CD4-positive, alpha-beta T cell treated with Interferon gamma for 1 hour (primary cell): ENCODE results near the gene FOXN3.
"Not testable (repeated sequence)": the region's sequence is repeated elsewhere in the genome, so short reads cannot be mapped to it uniquely, and the experiment has no call there.

Source experiments
- DNase-seq: peaks from one replicate; pipeline ENCODE4 v3.0.0-alpha.2; 2020

The FOXN3 gene

DNA sequence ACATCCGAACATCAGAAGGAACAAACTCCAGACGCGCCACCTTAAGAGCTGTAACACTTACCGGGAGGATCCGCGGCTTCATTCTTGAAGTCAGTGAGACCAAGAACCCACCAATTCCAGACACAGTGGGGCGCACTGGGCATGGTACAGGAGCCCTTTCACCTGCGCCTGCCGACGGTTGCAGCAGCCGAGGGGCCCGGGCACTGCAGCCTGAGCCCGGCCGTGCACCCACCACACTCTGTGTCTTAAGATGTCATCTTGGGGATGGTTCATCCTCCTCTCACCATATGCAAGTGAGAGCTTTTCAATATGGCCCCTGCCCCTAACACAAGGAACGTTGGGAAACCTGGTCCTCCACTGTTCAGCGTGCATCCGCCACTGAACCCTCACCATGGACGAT is 304.3 kb downstream of the FOXN3 start:
- no peak for DNase-seq

DNA sequence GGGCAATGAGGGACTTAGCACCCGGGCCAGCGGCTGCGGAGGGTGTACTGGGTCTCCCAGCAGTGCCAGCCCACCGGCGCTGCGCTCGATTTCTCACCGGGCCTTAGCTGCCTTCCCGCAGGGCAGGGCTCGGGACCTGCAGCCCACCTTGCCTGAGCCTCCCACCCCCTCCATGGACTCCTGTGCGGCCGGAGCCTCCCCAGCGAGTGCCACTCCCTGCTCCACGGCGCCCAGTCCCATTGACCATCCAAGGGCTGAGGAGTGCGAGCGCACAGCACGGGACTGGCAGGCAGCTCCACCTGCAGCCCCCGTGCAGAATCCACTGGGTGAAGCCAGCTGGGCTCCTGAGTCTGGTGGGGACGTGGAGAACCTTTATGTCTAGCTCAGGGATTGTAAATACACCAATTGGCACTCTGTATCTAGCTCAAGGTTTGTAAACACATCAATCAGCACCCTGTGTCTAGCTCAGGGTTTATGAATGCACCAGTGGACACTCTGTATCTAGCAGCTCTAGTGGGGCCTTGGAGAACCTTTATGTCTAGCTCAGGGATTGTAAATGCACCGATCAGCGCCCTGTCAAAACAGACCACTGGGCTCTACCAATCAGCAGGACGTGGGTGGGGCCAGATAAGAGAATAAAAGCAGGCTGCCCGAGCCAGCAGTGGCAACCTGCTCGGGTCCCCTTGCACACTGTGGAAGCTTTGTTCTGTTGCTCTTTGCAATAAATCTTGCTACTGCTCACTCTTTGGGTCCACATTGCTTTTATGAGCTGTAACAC is 305.1 kb downstream of the FOXN3 start:
- DNase-seq = not testable (repeated sequence)

DNA sequence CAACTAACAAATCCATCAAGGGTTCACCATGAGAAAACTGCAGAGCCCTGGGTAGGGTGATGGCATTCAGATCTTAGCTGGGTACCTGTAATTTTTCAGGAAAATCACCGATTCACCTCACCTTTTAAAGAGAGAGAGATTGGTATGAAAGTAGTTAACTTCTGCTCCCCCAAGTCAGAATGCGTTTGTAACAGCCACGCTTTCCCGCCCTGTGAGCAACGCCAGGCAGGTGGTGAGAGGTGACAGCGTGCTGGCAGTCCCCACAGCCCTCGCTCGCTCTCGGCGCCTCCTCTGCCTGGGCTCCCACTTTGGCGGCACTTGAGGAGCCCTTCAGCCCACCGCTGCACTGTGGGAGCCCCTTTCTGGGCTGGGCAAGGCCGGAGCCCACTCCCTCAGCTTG is 305.8 kb downstream of the FOXN3 start:
- not testable (repeated sequence) for DNase-seq

DNA sequence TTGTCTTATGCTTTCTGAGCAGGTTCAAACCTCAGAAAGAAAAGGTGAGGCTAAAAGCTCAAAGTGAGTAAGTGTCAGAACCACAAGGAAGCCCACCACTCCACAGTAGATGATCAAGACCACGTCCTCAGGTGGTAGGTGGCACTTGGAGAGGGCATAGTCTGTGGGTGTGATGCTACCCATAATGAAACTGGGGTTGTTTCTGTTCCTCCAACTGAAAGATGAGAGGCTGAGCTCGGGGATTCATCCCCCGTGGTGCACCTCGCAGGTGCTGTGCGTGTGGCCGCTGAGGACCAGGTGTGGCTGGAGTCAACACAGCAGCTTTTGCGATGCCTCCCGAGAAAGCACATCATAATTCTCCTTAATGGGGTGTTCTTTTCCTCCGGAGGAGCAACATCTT is 306.9 kb downstream of the FOXN3 start:
- no peak for DNase-seq

DNA sequence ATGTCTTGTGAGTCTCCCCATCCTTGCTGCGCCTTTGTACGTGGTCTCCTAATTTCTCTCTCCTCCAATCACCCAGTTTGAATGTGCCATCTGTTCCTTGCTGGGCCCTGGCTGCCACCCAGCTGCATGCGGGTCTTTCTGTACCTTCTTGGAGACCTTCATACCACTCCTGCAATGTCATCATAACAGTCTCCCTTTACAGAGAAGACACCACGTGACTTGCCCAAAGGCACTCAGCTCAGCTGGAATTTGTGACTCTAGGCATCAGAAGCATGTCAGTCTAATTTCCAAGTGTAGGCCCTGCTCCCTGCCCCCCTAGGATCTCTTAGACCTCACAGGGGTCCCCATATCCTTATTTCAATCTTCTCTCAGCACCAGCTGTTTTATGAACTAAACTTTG is 308.4 kb downstream of the FOXN3 start:
- no peak for DNase-seq

DNA sequence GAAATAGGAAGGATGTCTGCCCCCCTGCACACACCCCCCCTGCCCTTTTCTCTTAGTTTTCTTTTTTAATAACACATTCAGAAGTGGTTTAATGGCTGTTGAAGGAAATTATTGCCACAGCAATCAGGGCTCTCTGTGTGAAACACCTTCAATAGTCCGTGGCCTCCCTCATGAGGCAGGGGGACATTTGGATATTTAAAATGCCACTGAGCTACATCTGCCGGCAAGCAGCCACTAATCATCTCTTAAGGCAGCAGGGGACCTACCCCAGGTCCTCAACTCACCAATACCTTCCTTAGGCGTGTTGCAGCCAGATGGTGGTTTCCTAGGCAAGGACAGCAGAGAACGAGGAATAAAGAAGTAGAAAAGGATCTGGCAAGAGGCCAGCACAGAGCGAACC is 309.4 kb downstream of the FOXN3 start:
- DNase-seq = no peak
